ENCODE measurements around the gene B3GALT4.
"Not testable (repeated sequence)": the region's sequence is repeated elsewhere in the genome, so short reads cannot be mapped to it uniquely, and the experiment has no call there.

B3GALT4 gene

GRCh38 chr6:33272275-33273128 is 4.4 kb upstream of the B3GALT4 start:
- DNase-seq (ENCODE audit: low spot score), result no peak

DNA sequence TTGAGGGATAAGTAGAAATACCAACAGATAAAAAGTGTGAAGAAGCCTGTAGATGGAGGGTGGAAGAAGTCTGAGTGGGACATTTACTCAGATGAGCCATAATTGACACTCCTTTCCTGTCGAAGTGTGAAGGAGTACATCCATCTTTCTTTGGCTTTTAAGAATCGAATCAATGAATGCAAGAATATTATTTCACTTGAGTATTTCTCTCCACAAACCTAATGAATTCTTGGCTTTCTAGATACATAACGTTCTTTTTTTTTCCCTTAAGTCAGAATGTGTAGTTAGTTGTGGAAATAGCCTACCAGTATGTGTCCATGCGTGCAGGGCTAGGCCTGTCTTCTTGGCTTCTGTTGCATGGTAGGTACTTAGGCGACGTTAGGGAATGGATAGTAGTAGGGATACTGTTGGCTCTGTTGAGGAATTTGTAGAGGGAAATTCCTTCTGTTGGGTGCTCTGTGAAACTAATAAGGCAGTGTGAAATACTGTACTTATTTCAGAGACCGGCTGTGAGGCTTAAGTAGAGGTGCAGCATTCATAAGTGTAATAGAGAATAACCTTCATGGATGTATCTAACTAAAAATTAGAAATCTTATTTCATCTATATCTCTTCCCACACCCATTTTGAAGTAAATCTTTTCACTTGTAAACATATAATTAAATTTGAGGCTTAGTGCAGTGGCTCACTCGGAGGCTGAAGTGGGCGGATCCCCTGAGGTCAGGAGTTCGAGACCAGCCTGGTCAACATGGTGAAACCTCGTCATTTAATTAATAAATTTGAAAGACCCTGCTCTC is 3.6 kb upstream of the B3GALT4 start:
- DNase-seq (ENCODE audit: low spot score), result no peak

DNA sequence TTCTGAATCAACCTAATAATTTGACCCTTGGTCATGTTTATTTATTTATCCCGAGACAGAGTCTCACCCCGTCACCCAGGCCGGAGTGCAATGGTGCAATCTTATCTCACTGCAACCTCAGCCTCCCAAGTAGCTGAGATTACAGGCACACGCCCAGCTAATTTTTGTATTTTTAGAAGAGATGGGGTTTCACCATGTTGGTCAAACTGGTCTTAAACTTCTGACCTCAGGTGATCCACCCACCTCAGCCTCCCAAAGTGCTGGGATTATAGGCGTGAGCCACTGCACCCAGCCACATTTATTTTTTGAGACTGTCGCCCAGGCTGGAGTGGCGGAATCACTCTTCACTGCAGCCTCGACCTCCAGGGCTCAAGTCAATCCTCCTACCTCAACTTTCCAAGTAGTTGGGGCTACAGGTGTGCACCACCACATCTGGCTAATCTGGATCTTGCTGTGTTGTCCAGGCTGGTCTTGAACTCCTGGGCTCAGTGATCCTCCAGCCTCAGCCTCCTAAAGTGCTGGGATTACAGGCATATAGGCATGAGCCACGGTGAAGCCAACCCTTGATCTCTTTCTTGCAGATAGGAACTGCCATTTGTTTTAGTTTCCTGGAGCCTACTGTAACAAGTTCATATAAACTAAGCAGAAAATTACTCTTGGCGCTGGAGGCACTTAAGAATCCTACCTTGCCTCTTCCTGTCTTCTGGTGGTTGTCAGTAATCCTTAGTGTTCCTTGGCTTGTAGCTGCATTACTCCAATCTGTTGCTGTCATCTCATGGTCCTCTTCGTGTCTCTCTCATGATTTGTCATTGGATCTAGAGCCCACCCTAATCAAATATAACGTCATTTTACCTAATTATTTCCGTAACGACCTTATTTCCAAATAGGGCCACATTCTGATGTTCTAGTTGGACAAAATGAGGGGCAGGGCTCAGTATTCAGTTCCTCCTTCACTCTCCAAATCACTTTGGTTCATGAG is 2.7 kb upstream of the B3GALT4 start:
- no peak for DNase-seq (ENCODE audit: low spot score)

DNA sequence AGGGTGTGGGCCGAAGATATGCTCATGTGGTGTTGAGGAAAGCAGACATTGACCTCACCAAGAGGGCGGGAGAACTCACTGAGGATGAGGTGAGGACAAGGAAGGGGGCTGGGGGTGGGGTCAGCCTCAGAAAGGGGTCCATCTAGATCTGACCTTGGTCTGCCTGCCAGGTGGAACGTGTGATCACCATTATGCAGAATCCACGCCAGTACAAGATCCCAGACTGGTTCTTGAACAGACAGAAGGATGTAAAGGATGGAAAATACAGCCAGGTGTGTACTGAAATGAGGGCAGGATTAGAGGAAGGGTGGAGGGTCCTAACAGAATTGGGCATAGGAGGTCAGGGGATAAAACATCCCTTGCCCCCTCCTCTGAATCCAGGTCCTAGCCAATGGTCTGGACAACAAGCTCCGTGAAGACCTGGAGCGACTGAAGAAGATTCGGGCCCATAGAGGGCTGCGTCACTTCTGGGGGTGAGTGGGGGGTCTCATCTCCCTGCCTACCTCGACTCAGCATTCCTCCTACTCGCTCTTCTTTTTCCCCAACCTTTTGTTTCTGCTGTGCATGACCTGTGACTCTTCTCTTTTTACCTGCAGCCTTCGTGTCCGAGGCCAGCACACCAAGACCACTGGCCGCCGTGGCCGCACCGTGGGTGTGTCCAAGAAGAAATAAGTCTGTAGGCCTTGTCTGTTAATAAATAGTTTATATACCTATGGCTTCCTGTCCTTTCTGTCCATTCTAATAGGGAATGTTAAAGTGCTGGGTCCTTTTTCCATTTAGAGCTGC is 935 bp upstream of the B3GALT4 start:
- DNase-seq (ENCODE audit: low spot score), result not testable (repeated sequence)

DNA sequence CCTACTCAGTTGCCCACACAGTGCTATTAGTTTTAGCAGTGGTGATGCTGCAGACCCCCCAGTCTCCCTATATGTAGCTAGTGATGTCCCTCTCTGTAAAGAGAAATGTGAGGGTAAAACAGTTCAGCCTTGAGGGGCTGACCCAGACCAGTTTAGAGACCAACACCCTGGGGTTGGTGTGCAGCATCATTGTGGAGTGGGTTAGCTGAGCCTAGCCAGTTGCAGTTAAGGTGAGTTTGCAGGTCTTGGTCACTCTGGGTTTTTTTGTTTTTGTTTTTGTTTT is 401 bp upstream of the B3GALT4 start:
- DNase-seq (ENCODE audit: low spot score), result no peak

DNA sequence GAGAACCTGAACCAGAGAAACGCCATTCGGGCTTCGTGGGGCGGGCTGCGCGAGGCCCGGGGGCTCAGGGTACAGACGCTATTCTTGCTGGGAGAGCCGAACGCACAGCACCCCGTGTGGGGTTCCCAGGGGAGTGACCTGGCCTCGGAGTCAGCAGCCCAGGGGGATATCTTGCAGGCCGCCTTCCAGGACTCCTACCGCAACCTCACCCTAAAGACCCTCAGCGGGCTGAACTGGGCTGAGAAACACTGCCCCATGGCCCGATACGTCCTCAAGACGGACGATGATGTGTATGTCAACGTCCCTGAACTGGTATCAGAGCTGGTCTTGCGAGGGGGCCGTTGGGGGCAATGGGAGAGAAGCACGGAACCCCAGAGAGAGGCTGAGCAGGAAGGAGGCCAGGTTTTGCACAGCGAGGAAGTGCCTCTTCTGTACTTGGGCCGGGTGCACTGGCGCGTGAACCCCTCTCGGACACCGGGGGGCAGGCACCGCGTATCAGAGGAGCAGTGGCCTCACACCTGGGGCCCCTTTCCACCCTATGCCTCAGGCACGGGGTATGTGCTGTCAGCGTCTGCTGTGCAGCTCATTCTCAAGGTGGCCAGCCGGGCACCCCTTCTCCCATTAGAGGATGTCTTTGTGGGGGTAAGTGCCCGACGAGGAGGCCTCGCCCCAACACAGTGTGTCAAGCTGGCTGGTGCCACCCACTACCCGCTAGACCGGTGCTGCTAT is 904 bp downstream of the B3GALT4 start:
- DNase-seq (ENCODE audit: low spot score), result peak; percentile 37

GRCh38 chr6:33278392-33278741 is 1.4 kb downstream of the B3GALT4 start:
- no peak for DNase-seq (ENCODE audit: low spot score)

- DNase-seq (ENCODE audit: low spot score), result no peak
Observed at GRCh38 chr6:33278810-33279209, 1.9 kb downstream of the B3GALT4 start.

DNA sequence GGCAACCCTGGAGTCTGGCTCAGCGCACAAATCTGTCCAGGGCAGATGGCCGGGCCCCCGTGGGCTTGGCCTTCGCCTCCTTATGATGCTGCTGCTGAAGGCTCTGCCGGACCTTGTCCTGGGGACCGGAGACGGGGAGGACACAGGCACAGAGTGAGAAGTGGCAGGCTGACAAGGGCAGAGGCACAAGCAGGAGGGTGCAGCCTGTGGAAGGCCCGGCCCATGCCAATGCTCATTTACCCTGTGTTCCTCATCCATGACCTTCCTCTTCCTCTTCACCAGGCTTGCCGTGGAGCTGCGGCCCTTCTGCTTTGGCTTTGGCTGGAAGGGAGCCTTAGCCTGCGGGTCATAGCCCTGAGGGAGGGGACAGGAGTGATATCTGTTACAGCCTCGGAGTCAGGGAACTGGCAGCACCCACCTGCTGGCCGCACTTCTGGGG is 2.4 kb downstream of the B3GALT4 start:
- DNase-seq (ENCODE audit: low spot score), result no peak

DNA sequence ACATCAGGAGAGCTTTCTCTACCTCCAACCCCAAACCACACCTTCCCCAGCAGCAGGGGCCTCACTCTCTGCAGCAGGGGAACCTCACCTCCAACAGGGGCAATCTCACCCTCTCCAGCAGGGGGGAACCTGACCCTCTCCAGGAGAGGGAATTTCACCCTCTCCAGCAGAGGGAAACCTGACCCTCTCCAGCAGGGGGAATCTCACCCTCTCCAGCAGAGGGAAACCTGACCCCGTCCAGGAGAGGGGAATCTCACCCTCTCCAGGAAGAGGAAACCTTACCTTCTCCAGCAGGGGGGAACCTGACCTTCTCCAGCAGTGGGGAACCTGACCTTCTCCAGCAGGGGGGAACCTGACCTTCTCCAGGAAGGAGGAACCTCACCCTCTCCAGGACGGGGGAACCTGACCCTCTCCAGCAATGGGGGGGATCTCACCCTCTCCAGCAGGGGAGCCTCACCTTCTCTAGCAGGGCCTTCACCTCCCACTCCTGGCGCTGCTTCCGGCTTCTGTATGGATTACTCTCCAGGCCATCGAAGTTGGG is 3.1 kb downstream of the B3GALT4 start:
- peak; percentile 73 for DNase-seq (ENCODE audit: low spot score)

DNA sequence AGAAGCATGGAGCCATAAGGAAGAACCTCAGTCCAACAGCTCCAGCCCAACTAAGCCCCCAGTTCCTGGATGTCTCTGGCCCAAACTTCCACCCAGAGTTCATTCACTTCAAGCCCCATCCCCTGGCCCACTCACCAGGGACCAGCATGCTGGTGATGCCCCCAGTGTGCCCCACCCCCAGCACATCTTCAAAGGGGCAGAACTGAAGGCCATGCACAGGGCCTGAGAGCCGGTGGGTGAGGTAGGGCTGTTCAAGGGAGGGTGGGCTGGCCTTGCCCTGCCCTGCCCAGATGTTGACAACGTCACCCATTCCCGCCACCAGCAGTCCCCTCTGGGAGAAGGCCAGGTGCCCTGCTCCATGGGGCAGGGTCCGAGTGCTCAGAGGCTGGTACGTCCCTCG is 3.6 kb downstream of the B3GALT4 start:
- no peak for DNase-seq (ENCODE audit: low spot score)

GRCh38 chr6:33285214-33285613 is 8.3 kb downstream of the B3GALT4 start:
- not testable (repeated sequence) for DNase-seq (ENCODE audit: low spot score)

- DNase-seq (ENCODE audit: low spot score), result no peak
Observed at GRCh38 chr6:33286946-33287914, 10.3 kb downstream of the B3GALT4 start.

DNA sequence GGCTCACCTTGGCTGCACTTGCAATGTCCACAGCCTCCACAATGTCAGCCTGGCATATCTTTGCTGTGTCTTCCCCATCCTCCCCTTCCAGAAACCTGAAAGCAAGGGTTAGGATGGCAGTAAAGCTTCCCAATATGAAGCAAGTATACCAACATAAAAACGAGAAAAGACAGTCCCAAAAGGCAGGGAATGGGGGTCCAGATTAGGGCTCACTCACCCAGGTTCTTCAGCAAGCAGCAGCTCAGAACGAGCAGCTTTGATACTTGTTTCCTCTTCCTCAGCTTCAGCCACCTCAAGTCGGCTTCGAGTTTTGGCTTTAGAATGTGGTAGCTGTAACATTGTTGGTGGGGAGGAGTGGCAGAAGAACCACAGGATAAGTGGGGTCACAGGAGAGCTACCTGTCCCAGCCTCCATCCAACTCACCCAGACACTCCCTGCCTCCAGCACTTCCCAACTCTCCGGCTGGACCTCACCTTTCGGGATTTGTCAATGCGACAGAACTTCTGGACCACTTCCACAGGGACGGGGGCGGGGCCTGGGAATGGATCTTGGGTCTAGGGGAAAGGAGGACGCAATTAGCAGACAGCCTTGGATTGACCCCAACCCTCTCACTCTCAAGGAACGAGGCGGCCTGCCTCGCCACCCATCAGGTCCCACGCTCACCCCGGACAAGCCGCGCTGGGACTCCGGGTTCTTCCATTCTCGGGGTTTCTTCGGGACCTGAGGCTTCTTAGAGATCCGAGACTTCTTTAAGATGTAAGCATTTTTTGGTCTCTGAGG is 11.4 kb downstream of the B3GALT4 start:
- peak; percentile 11 for DNase-seq (ENCODE audit: low spot score)

DNA sequence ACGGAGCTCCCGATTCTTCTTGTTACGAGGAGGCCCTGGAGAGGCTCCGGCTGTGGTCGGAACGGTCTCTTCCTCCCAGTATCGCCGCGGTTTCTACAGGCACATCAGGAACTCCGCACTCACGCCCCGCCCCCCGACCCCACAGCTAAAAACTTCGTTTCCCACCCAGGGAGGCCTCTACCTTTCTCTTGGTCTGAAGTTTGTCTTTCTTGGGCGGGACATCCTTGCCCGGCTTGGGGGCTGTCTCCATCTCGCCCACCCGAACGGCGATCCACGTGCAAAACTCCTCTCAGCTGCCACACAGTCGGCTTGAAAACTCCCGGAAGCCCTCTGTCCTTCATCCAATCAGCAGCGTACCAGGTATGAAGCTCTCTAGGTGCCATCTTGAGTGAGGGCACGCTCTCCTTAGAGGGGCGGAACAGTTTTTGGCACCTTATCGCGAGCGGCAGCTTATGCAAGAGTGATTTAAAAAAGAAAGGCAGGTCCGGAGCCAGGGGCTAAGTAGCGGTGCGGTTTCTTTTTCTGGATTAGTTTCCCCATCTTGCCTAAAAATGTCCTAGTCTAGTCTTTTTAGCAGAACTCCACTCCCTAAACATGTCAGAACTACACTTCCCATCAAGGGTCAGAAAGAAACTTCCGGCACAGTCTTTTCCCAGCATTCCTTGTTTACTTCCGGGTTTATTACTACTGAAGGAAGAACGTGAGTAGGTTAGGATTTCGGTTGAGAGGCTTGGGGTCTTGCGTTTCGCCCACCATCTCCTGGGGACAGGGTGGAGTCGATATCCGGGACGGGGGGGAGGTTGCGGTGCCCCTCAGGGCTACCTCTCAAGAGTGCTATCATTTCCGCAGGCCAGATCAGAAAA is 12.2 kb downstream of the B3GALT4 start, which contains the start of the genes PFDN6 and WDR46:
Gene PFDN6 (plus strand): TSS at position 681 of the 863 bp plus-strand sequence. CDS start 256 bp downstream, outside the sequence.
Gene WDR46 (minus strand): TSS at position 319 of the 863 bp plus-strand sequence. CDS start 69 bp downstream, at position 250.
- DNase-seq (ENCODE audit: low spot score), result peak; percentile 94

DNA sequence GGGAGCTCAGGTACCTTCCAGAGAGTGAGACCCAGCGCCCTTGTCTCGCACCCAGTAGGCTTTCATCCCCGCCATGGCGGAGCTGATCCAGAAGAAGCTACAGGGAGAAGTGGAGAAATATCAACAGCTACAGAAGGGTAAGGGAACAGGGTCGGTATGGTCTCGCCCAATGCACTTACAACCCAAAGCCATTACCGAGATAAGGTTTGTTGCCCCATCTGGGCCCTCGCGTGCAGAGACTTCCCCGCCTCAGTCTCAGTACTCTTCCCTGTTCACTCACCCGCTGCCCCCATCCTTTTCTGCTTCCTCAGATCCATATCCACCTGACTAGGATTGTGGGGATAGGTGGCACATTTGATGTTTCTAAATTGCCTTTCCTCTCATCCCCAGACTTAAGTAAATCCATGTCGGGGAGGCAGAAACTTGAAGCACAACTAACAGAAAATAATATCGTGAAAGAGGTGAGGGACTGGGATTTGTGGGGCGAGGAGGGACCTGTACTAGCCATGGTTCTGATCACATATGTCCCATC is 12.9 kb downstream of the B3GALT4 start:
- DNase-seq (ENCODE audit: low spot score), result no peak

GRCh38 chr6:33290459-33290858 is 13.5 kb downstream of the B3GALT4 start:
- no peak for DNase-seq (ENCODE audit: low spot score)
